GM23248 (cell line): Measurements from ENCODE around the gene PLAAT5. TPM values are rescaled to one million over a fixed set of nuclear protein-coding genes. Genes with fewer than 3 reads are reported as not detected.

Experiments
- DNase-seq: peaks from one replicate; pipeline ENCODE4 v3.0.0-alpha.2; 2015
- H2AFZ ChIP-seq: fragments of 200-600 bp; sonication (generic); 2 replicates; pipeline ENCODE4 v1.6.1; 2016; ENCODE audit warnings: antibody characterized with exemption
- H3F3A ChIP-seq: fragments of 200-600 bp; sonication (generic); 2 replicates; pipeline ENCODE4 v1.6.1; 2016; ENCODE audit warnings: mild to moderate bottlenecking, antibody characterized with exemption, mixed run types; ENCODE audit not compliant: insufficient read depth
- H3K27ac ChIP-seq: fragments of 200-600 bp; sonication (generic); 2 replicates; pipeline ENCODE4 v1.5.1; 2016; ENCODE audit warnings: mild to moderate bottlenecking
- H3K27me3 ChIP-seq: fragments of 200-600 bp; sonication (generic); replicated peaks from 2 replicates; pipeline ENCODE4 v1.6.1; 2016; ENCODE audit warnings: mild to moderate bottlenecking; ENCODE audit not compliant: insufficient read depth
- H3K36me3 ChIP-seq: fragments of 200-600 bp; sonication (generic); 2 replicates; pipeline ENCODE4 v1.6.1; 2016; ENCODE audit warnings: low read depth, mild to moderate bottlenecking
- H3K4me1 ChIP-seq: fragments of 200-600 bp; sonication (generic); 2 replicates; pipeline ENCODE4 v1.6.1; 2016; ENCODE audit warnings: mild to moderate bottlenecking; ENCODE audit not compliant: insufficient read depth
- H3K4me2 ChIP-seq: fragments of 200-600 bp; sonication (generic); one replicate; pipeline ENCODE4 v1.6.1; 2016; ENCODE audit warnings: mild to moderate bottlenecking; ENCODE audit not compliant: unreplicated experiment
- H3K4me3 ChIP-seq: fragments of 200-600 bp; sonication (generic); 2 replicates; pipeline ENCODE4 v1.5.1; 2016; ENCODE audit warnings: mild to moderate bottlenecking
- H3K79me2 ChIP-seq: fragments of 200-600 bp; sonication (generic); 2 replicates; pipeline ENCODE4 v1.6.1; 2016; ENCODE audit warnings: mild to moderate bottlenecking; ENCODE audit not compliant: insufficient read depth
- H3K9ac ChIP-seq: fragments of 200-600 bp; sonication (generic); 2 replicates; pipeline ENCODE4 v1.6.1; 2016; ENCODE audit warnings: mild to moderate bottlenecking
- H3K9me2 ChIP-seq: fragments of 200-600 bp; sonication (generic); 2 replicates; pipeline ENCODE4 v1.6.1; 2016; ENCODE audit warnings: mixed run types, mild to moderate bottlenecking, moderate library complexity; ENCODE audit not compliant: insufficient read depth
- H3K9me3 ChIP-seq: fragments of 200-600 bp; sonication (generic); one replicate; pipeline ENCODE4 v1.6.1; 2017; ENCODE audit warnings: low read depth
- H4K20me1 ChIP-seq: fragments of 200-600 bp; sonication (generic); 2 replicates; pipeline ENCODE4 v1.6.0; 2016; ENCODE audit not compliant: insufficient read depth
- EZH2 ChIP-seq: fragments of 200-600 bp; sonication (generic); IDR thresholded peaks from 2 replicates; pipeline ENCODE4 v1.6.1; 2018; ENCODE audit warnings: antibody characterized with exemption, mild to moderate bottlenecking; ENCODE audit not compliant: insufficient read depth, poor library complexity, severe bottlenecking
- EZH2phosphoT487 ChIP-seq: fragments of 200-600 bp; sonication (generic); IDR thresholded peaks from 2 replicates; pipeline ENCODE4 v1.6.1; 2018; ENCODE audit warnings: antibody characterized with exemption, moderate library complexity, mild to moderate bottlenecking, low read depth; ENCODE audit not compliant: insufficient read depth
- WGBS, 2 experiments: methylation state at CpG; one replicate each; pipeline ENCODE4 v1.1.6; 2015 to 2017; ENCODE audit warnings: low lambda C conversion rate in 2 of 2, low coverage in 1 of 2; ENCODE audit errors: missing lambda C conversion rate in 2 of 2; 5-methylcytosine and 5-hydroxymethylcytosine counted together
- in situ Hi-C: fragments of 300-500 bp; cut with MboI; formaldehyde crosslinking; loops from 2 replicates; pipeline ENCODE4 v1.15.0; 2020
- polyA plus RNA-seq: library from polyadenylated mRNA; unstranded; fragments of >200 nt; fragmentation: Nextera tagmentation; extraction: Ambion mirVana; gene quantifications from 2 replicates; pipeline ENCODE4 v1.2.1, GENCODE V29; 2016
- total RNA-seq: library from RNA; depleted of rRNA; stranded (reverse); fragments of >200 nt; shearing (Covaris generic); gene quantifications from 2 replicates; pipeline ENCODE4 v1.2.3, GENCODE V29; 2014

PLAAT5 gene
- total and polyA plus RNA-seq, 2 experiments from 2014 or later = not detected

DNA sequence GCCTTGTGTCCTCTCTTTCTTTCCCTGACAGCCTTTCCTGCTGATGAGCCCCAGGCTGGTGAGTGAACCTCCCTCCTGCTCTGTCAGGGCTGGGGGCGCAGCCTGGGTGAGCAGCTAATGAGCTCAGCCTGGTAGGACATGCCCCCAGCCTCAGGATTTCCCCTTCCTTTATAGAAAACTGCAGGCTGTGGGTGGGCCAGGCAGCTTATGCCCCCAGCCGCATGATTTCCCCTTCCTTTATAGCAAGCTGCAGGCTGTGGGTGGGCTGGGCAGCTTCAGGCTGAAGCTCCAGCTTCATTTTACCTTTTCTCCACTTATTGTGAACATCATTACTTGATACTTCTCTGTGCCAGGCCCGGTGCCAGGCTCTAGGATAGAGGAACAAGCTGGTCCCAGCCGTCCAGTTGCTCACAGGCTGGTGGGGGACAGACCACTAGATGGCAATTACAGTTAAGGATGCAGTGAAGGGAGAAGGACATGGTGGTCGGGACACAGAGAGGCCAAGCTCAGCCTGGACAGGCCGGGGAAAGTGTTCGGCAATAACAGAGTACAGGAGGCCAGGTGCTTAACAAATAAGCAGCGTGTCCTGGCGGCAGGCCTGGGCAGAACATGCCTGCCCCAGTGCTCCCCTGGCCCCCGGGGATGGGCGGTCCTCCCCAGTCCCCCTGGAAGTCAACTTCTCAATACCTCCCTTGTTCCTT lies 20.2 kb upstream of the PLAAT5 start:
- no peaks in the 10 kb centered on the region for H3K9me2 ChIP-seq
- no peaks in the 10 kb centered on the region for H3K4me1 ChIP-seq
- no peaks in the 10 kb centered on the region for H3K36me3 ChIP-seq
- no peak overlapping the region for H3K4me2 ChIP-seq
- WGBS, 2 experiments = 68 to 77% methylated on average over 7 to 11 of the region's 11 CpGs
- DNase-seq = no peak
- no peak overlapping the region for H3K9ac ChIP-seq
- no peak overlapping the region for H3K4me3 ChIP-seq
- no peaks in the 10 kb centered on the region for H3F3A ChIP-seq
- H3K9me3 ChIP-seq = no peaks in the 10 kb centered on the region
- TF ChIP-seq EZH2 (no peak), EZH2phosphoT487 (no peak)
- in situ Hi-C loops = no loop called here
- H3K27me3 ChIP-seq = no peaks in the 10 kb centered on the region
- H4K20me1 ChIP-seq = no peaks in the 10 kb centered on the region
- H2AFZ ChIP-seq = no peak overlapping the region
- H3K27ac ChIP-seq = no peak overlapping the region
- no peaks in the 10 kb centered on the region for H3K79me2 ChIP-seq

DNA sequence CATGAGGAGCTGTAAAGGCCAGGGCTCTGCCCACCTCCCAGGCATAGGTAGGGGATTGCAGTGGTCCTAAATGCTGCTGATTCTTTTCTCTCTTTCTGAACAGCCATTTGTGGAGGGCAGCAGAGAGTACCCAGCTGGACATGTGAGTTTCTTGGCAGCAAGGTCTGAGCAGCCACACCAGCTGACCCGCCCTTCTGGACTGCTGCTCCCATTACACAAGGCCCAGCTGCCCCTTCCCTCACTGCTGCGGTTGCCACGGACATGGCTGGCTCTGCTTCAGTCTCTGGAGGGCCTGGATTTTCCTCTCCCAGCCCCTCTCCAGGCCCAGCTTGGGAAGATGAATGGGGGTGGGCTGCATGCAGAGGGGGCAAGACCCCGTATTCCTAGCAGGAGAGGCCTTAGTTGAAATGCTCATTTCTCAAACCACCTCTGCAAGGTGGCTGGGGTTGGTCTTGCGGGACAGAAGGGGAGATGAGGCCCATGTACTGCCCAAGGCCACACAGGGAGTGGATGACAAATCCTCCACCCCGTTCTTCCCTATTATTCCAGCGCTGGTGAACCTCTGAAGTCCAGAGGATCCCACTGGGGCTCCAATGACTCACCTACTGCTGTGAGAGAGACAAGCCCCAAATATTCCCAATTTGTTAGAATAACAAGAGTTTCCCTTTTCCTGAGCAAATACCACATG lies 19.5 kb upstream of the PLAAT5 start:
- Histone ChIP-seq H3K36me3 (no peaks in the 10 kb centered on the region), H3K4me3 (no peak overlapping the region), H3K27ac (no peak overlapping the region), H3K4me1 (no peaks in the 10 kb centered on the region), H3K9ac (no peak overlapping the region), H3K9me2 (no peaks in the 10 kb centered on the region), H3K9me3 (no peaks in the 10 kb centered on the region), H2AFZ (no peak overlapping the region), H3F3A (no peaks in the 10 kb centered on the region), H3K27me3 (no peaks in the 10 kb centered on the region), H3K4me2 (no peak overlapping the region), H3K79me2 (no peaks in the 10 kb centered on the region), H4K20me1 (no peaks in the 10 kb centered on the region)
- in situ Hi-C loops = no loop called here
- 57 to 58% methylated on average over 7 of the region's 7 CpGs for WGBS, 2 experiments
- peak; percentile 29 for DNase-seq
- TF ChIP-seq EZH2phosphoT487 = no peak
- TF ChIP-seq EZH2 = no peak

DNA sequence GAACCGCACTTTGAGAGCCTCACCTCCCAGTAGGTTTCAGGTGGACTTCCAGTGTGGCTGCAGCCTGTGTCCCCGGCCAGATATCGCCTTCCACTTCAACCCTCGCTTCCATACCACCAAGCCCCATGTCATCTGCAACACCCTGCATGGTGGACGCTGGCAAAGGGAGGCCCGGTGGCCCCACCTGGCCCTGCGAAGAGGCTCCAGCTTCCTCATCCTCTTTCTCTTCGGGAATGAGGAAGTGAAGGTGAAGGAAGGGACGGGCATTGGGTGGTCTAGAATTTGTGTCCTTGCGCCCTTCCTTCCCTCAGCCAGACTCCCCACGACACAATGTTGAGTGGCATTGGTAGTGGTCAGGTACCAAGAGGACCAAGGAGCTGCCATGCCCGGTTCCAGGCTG lies 17.8 kb upstream of the PLAAT5 start:
- no peak overlapping the region for H3K4me3 ChIP-seq
- H3K36me3 ChIP-seq = no peaks in the 10 kb centered on the region
- H3K27me3 ChIP-seq = no peaks in the 10 kb centered on the region
- no peaks in the 10 kb centered on the region for H3K9me2 ChIP-seq
- WGBS, 2 experiments = 71 to 79% methylated on average over 12 of the region's 12 CpGs
- no peak for DNase-seq
- no peaks in the 10 kb centered on the region for H4K20me1 ChIP-seq
- no peak overlapping the region for H3K9ac ChIP-seq
- in situ Hi-C loops = no loop called here
- H3K4me2 ChIP-seq = no peak overlapping the region
- no peaks in the 10 kb centered on the region for H3F3A ChIP-seq
- no peak overlapping the region for H3K27ac ChIP-seq
- H3K79me2 ChIP-seq = no peaks in the 10 kb centered on the region
- H3K9me3 ChIP-seq = no peaks in the 10 kb centered on the region
- TF ChIP-seq EZH2phosphoT487 (no peak), EZH2 (no peak)
- H2AFZ ChIP-seq = no peak overlapping the region
- H3K4me1 ChIP-seq = no peaks in the 10 kb centered on the region

DNA sequence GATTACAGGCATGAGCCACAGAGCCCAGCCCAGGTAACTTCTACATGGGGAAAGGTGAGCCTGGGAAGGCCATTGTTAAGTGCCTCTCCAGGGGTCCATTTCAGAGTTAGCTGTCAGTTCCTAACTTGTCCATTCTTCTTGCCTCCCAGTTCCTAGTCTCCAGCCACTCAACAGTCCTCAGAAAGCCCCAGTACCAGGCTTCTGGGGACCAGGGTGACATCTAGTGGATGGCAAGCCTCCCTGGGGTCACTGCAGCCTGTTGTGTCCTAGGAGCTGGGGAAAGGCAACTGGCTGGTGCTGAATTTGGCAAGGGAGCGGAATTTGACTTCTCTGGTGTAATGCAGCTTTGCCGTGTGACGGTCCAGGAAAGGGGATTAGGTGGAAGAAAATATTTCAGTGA lies 17.0 kb upstream of the PLAAT5 start:
- H2AFZ ChIP-seq = no peak overlapping the region
- WGBS, 2 experiments = 59 to 65% methylated on average over 3 of the region's 3 CpGs
- H3K27ac ChIP-seq = no peak overlapping the region
- H3K4me2 ChIP-seq = no peak overlapping the region
- H3K36me3 ChIP-seq = no peaks in the 10 kb centered on the region
- DNase-seq = peak; percentile 14
- H3K9me2 ChIP-seq = no peaks in the 10 kb centered on the region
- in situ Hi-C loops = no loop called here
- H3K9me3 ChIP-seq = no peaks in the 10 kb centered on the region
- no peaks in the 10 kb centered on the region for H3F3A ChIP-seq
- H3K9ac ChIP-seq = no peak overlapping the region
- no peak overlapping the region for H3K4me3 ChIP-seq
- TF ChIP-seq EZH2phosphoT487 (no peak), EZH2 (no peak)
- H3K79me2 ChIP-seq = no peaks in the 10 kb centered on the region
- no peaks in the 10 kb centered on the region for H3K4me1 ChIP-seq
- H3K27me3 ChIP-seq = no peaks in the 10 kb centered on the region
- no peaks in the 10 kb centered on the region for H4K20me1 ChIP-seq
